BJ (cell line): ENCODE data around the gene GRB10. TPM values are rescaled to one million over a fixed set of nuclear protein-coding genes. Genes with fewer than 3 reads are reported as not detected.

Source experiments
- CTCF ChIA-PET: fragments of 350-600 bp; formaldehyde crosslinking; extraction: SDS; loops from one replicate; lab custom pipeline; 2021; ENCODE audit warnings: antibody characterized with exemption, inconsistent platforms; lab: Yijun Ruan, JAX
- POLR2A ChIA-PET: fragments of 300-600 bp; sonication (Branson Sonifier 250); formaldehyde crosslinking; extraction: SDS; loops from one replicate; lab custom pipeline; 2021; ENCODE audit warnings: antibody characterized with exemption; lab: Charles Lee
- DNase-seq: peaks from one replicate; pipeline ENCODE4 v3.0.0-alpha.2; 2011; ENCODE audit warnings: low read depth
- H3K27me3 ChIP-seq: 2 replicates; pipeline ENCODE4 v1.6.0; 2011; ENCODE audit warnings: low read length; ENCODE audit not compliant: control insufficient read depth, insufficient read depth
- H3K36me3 ChIP-seq: 2 replicates; pipeline ENCODE4 v1.5.1; 2011; ENCODE audit warnings: low read length; ENCODE audit not compliant: control insufficient read depth, insufficient read depth
- H3K4me3 ChIP-seq: 2 replicates; pipeline ENCODE4 v1.5.1; 2011; ENCODE audit warnings: low read depth, mild to moderate bottlenecking, control low read depth, low read length
- polyA plus RNA-seq: library from polyadenylated mRNA; depleted of rRNA; stranded (reverse); fragments of >200 nt; gene quantifications from 2 replicates; pipeline ENCODE4 v1.2.3, GENCODE V29; 2011
- TF ChIP-seq, protein P1 (sequence below): IDR thresholded peaks from 2 replicates; pipeline ENCODE4 v1.5.1; 2011; ENCODE audit warnings: low read depth, mild to moderate bottlenecking, control low read depth, inconsistent platforms, low read length, moderate library complexity; ENCODE audit not compliant: insufficient read depth

Gene GRB10
- polyA plus RNA-seq, 1 experiment: 8.5 TPM

DNA sequence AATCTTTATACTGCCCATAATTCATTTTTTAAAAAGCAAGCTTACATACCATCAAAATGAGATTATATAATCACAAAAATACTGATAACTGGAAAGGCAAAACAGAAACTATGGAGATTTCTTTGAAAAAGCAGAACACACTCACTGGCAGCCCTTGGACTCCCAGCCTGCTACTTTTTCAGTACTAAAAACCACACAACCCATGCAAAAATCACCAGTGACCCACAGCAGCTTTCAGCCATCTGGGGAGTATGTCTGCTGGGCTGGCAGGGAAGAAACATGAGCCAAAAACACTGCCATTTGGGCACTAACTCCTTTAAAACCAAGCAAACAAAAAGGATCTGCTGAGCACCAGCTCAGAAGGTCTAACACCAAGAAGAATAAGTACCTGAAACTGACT, 137.5 kb downstream of the GRB10 start:
- ChIA-PET POLR2A (no interaction called here), CTCF (interaction anchor here (1.1 to 1.8 kb wide), 3 partner anchors 9 to 516 kb away, joined by 3 to 7 read pairs (median 3); no protein-coding TSS in a partner anchor)
- DNase-seq: no peak
- TF ChIP-seq, protein P1, sequence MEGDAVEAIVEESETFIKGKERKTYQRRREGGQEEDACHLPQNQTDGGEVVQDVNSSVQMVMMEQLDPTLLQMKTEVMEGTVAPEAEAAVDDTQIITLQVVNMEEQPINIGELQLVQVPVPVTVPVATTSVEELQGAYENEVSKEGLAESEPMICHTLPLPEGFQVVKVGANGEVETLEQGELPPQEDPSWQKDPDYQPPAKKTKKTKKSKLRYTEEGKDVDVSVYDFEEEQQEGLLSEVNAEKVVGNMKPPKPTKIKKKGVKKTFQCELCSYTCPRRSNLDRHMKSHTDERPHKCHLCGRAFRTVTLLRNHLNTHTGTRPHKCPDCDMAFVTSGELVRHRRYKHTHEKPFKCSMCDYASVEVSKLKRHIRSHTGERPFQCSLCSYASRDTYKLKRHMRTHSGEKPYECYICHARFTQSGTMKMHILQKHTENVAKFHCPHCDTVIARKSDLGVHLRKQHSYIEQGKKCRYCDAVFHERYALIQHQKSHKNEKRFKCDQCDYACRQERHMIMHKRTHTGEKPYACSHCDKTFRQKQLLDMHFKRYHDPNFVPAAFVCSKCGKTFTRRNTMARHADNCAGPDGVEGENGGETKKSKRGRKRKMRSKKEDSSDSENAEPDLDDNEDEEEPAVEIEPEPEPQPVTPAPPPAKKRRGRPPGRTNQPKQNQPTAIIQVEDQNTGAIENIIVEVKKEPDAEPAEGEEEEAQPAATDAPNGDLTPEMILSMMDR: no peak
- H3K36me3 ChIP-seq: peaks cover 5% of the 10 kb centered on the region
- no peak overlapping the region for H3K4me3 ChIP-seq
- no peaks in the 10 kb centered on the region for H3K27me3 ChIP-seq

DNA sequence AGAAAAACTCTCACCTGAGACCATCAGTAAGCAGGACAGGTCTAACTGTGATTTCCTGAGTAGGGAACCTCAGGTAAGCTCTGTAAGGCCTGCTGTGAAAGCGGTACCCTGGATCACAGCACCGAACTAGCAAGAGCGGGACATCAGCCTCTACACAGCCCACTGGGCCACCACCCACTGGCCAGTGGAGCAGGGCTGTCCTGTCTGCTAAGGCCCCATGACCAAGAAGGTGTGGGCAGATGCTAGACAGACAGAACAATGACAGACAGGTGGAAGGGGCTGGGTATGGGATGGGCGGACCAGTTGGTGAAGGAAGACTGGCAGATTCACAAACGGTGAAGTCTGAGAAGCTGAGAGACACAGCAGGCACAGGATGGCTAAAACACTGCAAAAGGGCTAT, 138.1 kb downstream of the GRB10 start:
- TF ChIP-seq, protein P1: no peak
- Histone ChIP-seq H3K36me3 (peaks cover 5% of the 10 kb centered on the region), H3K27me3 (no peaks in the 10 kb centered on the region), H3K4me3 (no peak overlapping the region)
- DNase-seq: no peak
- ChIA-PET CTCF (interaction anchor here (0.9 to 1.8 kb wide), 3 partner anchors 9 to 12 kb away, joined by 3 to 7 read pairs (median 5); no protein-coding TSS in a partner anchor), POLR2A (no interaction called here)

DNA sequence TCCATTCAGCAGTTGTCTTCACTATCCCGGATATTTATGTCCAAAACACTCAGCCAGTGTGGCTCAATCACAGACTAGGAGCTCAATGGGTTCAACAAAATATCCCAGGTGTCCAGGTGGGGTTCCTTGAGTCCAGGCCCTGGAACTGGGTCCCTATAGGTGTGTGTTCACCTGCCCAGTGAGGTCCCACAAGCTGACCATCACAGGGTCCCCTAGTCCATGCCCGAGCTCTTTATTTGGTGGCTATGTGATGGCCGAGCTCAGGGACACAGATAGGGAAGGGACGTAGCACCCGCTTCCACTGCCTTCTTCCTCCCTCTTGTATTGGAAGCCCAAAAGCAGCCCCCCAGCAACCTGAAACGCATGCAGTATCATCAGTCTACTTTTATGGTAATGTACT, 138.6 kb downstream of the GRB10 start:
- ChIA-PET CTCF (interaction anchor here (0.9 to 1.8 kb wide), 2 partner anchors 10 to 12 kb away, joined by 5 to 7 read pairs; no protein-coding TSS in a partner anchor), POLR2A (no interaction called here)
- Histone ChIP-seq H3K36me3 (peaks cover 5% of the 10 kb centered on the region), H3K4me3 (no peak overlapping the region), H3K27me3 (no peaks in the 10 kb centered on the region)
- no peak for DNase-seq
- TF ChIP-seq, protein P1: no peak

DNA sequence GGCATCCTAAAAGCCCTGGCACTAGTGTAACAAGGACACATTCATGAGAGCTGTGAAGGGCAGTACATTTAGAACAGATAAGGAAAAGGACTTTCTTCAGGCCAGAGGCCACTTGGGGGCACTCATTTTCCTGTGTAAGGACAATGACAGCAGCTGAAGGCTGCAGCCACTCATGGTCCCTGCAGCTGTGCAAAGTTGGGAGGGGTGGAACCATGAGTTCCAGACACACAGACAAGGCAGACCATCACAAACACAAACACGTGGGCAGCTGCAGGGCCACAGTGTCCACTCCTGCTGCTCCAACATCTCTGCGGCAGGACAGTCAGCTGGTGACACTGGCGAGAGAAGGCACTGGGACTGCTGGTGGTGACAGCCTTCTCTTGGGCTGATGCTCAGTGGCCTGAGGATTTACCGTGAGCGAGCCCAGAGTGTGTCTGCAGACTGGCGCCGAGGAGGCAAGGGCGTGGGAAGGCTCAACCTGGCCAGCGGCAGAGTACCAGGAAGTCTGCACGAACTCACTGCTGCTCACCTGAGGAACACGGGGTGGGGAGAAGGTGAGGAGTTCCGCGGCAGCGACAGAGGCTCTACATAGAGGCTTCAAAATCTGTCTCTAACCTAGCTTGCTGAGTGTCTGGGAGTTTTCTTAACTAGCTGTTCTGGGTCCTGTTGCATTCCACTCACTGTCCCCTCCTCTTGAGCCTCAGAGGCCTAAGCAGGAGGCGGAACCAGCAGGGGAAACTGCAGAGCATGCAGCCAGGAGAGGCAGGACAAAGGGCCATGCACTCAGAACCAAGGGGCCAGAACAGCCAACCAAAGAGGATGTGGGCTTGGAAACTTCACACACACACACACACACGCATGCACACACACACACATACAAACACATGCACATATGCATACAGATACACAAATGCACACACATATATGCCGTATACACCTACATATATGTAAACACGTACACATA, 141.0 kb downstream of the GRB10 start:
- H3K36me3 ChIP-seq: 0 out of 2 replicates have a peak, but pooled peaks cover 2% of the 10 kb centered on the region
- no peak for DNase-seq
- POLR2A ChIA-PET: no interaction called here
- H3K4me3 ChIP-seq: no peak overlapping the region
- TF ChIP-seq, protein P1: no peak
- CTCF ChIA-PET: interaction anchor here (0.7 to 1.8 kb wide), 3 partner anchors 9 to 38 kb away, joined by 3 to 9 read pairs (median 4); no protein-coding TSS in a partner anchor
- H3K27me3 ChIP-seq: no peaks in the 10 kb centered on the region

DNA sequence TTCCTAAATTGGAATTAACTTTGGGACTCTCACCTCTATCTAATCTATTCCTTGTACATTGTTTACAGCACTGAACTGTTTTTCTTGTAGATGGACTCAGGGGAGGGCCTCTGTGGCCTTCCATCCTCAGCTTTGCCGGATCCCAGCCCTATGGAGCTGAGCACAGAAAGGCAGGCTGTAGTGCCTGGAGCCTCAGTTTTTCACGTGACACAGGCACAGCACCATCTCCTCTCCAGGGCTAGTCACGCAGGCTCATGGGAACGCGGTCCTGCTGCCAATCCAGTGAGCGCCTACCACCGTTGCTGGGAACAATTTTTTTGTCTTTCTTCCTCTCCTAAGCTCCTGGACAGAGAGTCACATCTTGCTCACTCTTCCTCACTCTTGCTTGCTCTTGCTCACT, 141.9 kb downstream of the GRB10 start:
- H3K36me3 ChIP-seq: 0 out of 2 replicates have a peak, but pooled peaks cover 2% of the 10 kb centered on the region
- H3K27me3 ChIP-seq: no peaks in the 10 kb centered on the region
- TF ChIP-seq, protein P1: no peak
- no peak for DNase-seq
- POLR2A ChIA-PET: no interaction called here
- H3K4me3 ChIP-seq: no peak overlapping the region
- CTCF ChIA-PET: interaction anchor here (1.1 to 1.8 kb wide), 2 partner anchors 8 to 13 kb away, joined by 4 to 9 read pairs; no protein-coding TSS in a partner anchor
